Heart left ventricle (tissue), 16 donors: ENCODE results near the gene KCNA2. TPM values are rescaled to one million over a fixed set of nuclear protein-coding genes. Genes with fewer than 3 reads are reported as not detected.

ENCODE experiments used
- ATAC-seq, 4 donors: fragments of 200-7000 bp; cut with Tn5 transposase; one replicate each; pipeline ENCODE4 v1.9.1; 2020 to 2022; ENCODE audit warnings: moderate library complexity in 4 of 4, mild to moderate bottlenecking in 3 of 4, moderate number of reproducible peaks in 1 of 4
- DNase-seq, 5 donors: peaks; one replicate each; pipeline ENCODE4 v3.0.0-alpha.2; 2020
- H3K27ac ChIP-seq, 12 donors: fragments of 200-600 bp; sonication (generic) in 4 of 12; one replicate each; pipeline versions ENCODE4 v1.5.0 to v1.8.0; 2016 to 2022; ENCODE audit warnings: mild to moderate bottlenecking in 2 of 12
- H3K27me3 ChIP-seq, 9 donors: fragments of 200-600 bp; sonication (generic) in 2 of 9; one replicate each; pipeline versions ENCODE4 v1.5.1 to v1.8.0; 2016 to 2022; ENCODE audit warnings: mild to moderate bottlenecking in 3 of 9
- H3K36me3 ChIP-seq, 9 donors: fragments of 200-600 bp; sonication (generic) in 2 of 9; one replicate each; pipeline versions ENCODE4 v1.5.0 to v1.8.0; 2018 to 2022; ENCODE audit warnings: mild to moderate bottlenecking in 2 of 9
- H3K4me1 ChIP-seq, 12 donors: fragments of 200-600 bp; sonication (generic) in 4 of 12; one replicate each; pipeline versions ENCODE4 v1.5.0 to v1.8.0; 2016 to 2022; ENCODE audit warnings: mild to moderate bottlenecking in 3 of 12
- H3K4me3 ChIP-seq, 12 donors: fragments of 200-600 bp; sonication (generic) in 4 of 12; one replicate each; pipeline versions ENCODE4 v1.5.0 to v1.8.0; 2017 to 2022; ENCODE audit warnings: mild to moderate bottlenecking in 9 of 12, moderate library complexity in 4 of 12
- H3K9me3 ChIP-seq, 12 donors: fragments of 200-600 bp; sonication (generic) in 4 of 12; one replicate each; pipeline versions ENCODE4 v1.5.0 to v1.8.0; 2016 to 2022; ENCODE audit warnings: mild to moderate bottlenecking in 1 of 12
- CTCF ChIP-seq, 12 donors: fragments of 200-600 bp; sonication (generic) in 4 of 12; IDR thresholded peaks; one replicate each; pipeline versions ENCODE4 v1.5.0 to v1.8.0; 2018 to 2022; ENCODE audit warnings: antibody characterized with exemption in 12 of 12, mild to moderate bottlenecking in 5 of 12
- POLR2A ChIP-seq, 2 donors: fragments of 450-650 bp; IDR thresholded peaks; one replicate each; pipeline ENCODE4 v1.6.1; 2017; ENCODE audit warnings: antibody characterized with exemption in 2 of 2, mild to moderate bottlenecking in 2 of 2, moderate library complexity in 2 of 2
- WGBS, 4 donors: extraction: QIAGEN DNeasy Blood & Tissue Kit in 2 of 4; methylation state at CpG; one replicate each; pipeline versions ENCODE4 v1.1.5 to v1.1.7; 2013 to 2018; 5-methylcytosine and 5-hydroxymethylcytosine counted together
- intact Hi-C, 10 donors: fragments of 100-400 bp; cut with DNase I; formaldehyde crosslinking; loops; one replicate each; pipeline versions ENCODE4 v1.11.1 to v1.14.2; 2022
- polyA plus RNA-seq, 2 donors: library from polyadenylated mRNA; stranded (reverse); fragments of 200-250 nt; gene quantifications; one replicate each; pipeline ENCODE4 v1.2.3, GENCODE V29; 2013
- total RNA-seq, 9 donors: library from RNA; depleted of rRNA in 2 of 9; stranded (reverse); fragments of >200 nt in 2 of 9; fragmentation: NEBNext Ultra II Directional in 3 of 9; extraction: Animal tissue kit (Norgen Biotek cat#: 25700) in 3 of 9; gene quantifications; one replicate each; pipeline versions ENCODE4 v1.1.0 to v1.2.4, GENCODE V29; 2016 to 2023
- donor health status: ischemic (EF 13 %, LVEDD 7.1; RV severe dilation, severe dysfunction).
- donor health status: healthy with polysubstance abuse.
- donor health status: DM: no; HTN: yes; CAD: no.
- donor health status: DM: no; HTN: no; CAD: no.
- donor health status: ischemic (EF 25% LVEDD 6.9; RV normal size, moderate dysfunction).
- donor health status: ischemic (EF 25% LVEDD 5.7; RV mildly dilated, moderate dysfunction).
- donor health status: healthy.
- donor health status: DM: yes; HTN: yes; CAD: no.
- donor health status: ischemic (EF 35%, LVEDD 5.7; RV mildly dilated, moderate dysfunction).
- donor health status: nonischemic (EF 11% LVEDD 7.7; RV severe dilation, severe dysfunction).
- donor health status: DM: yes; HTN: yes; CAD: no.
- donor health status: PGD.
- donor health status: ischemic (EF 29% LVEDD 5.4; RV normal size, mild dysfunction).
- donor health status: nonischemic (EF 23%, LVEDD 6.1; RV moderate dilation, normal function).

The KCNA2 gene
- total and polyA plus RNA-seq, 11 donors, result 0.08 to 1.6 (median 0.78) TPM

GRCh38 chr1:110608247-110608646 lies 2.1 kb upstream of the KCNA2 start:
- intact Hi-C loops, result loop anchor here in 1 of 10 donors (5.0 kb wide), 1 partner anchor 51 kb away; no protein-coding TSS in a partner anchor
- H3K36me3 ChIP-seq, result no peaks in the 10 kb centered on the region
- 31 to 46% (median 32%) methylated on average over 13 of the region's 13 CpGs for WGBS, 4 donors
- ATAC-seq (no peak), DNase-seq (no peak)
- no peak overlapping the region for H3K4me3 ChIP-seq
- H3K27ac ChIP-seq, result no peak overlapping the region
- no peaks in the 10 kb centered on the region for H3K9me3 ChIP-seq
- peaks cover 3 to 97% (median 32%) of the 10 kb centered on the region in 9 donors for H3K27me3 ChIP-seq
- TF ChIP-seq CTCF (IDR thresholded peaks at IDR 0.05), result no peak
- no peak for TF ChIP-seq POLR2A (IDR thresholded peaks at IDR 0.05)
- H3K4me1 ChIP-seq, result peaks cover 0 to 31% (median 14%) of the 10 kb centered on the region in 12 donors

- intact Hi-C loops, result loop anchor here in 1 of 10 donors (5.0 kb wide), 1 partner anchor 50 kb away; no protein-coding TSS in a partner anchor
- H3K27ac ChIP-seq, result no peak overlapping the region
- WGBS, 4 donors, result 5 to 6% (median 6%) methylated on average over 19 to 28 of the region's 28 CpGs
- DNase-seq, result no peak
- no peak for TF ChIP-seq CTCF (IDR thresholded peaks at IDR 0.05)
- no peak for TF ChIP-seq POLR2A (IDR thresholded peaks at IDR 0.05)
- H3K36me3 ChIP-seq, result no peaks in the 10 kb centered on the region
- ATAC-seq, result no peak
- H3K27me3 ChIP-seq, result peaks cover 4 to 97% (median 32%) of the 10 kb centered on the region in 9 donors
- H3K9me3 ChIP-seq, result no peaks in the 10 kb centered on the region
- peak overlapping the region in 11 of 12 donors; percentile 45 to 73 (median 63) for H3K4me3 ChIP-seq
- H3K4me1 ChIP-seq, result peaks cover 0 to 31% (median 14%) of the 10 kb centered on the region in 12 donors
Measured at GRCh38 chr1:110607536-110608230, 1.5 kb upstream of the KCNA2 start.

- TF ChIP-seq CTCF (IDR thresholded peaks at IDR 0.05), result no peak
- no peak for TF ChIP-seq POLR2A (IDR thresholded peaks at IDR 0.05)
- ATAC-seq (peak in 1 of 4 donors; percentile 11), DNase-seq (peak in 1 of 5 donors; percentile 13)
- Histone ChIP-seq H3K27ac (peak overlapping the region in 8 of 12 donors; percentile 25 to 70 (median 50)), H3K36me3 (no peaks in the 10 kb centered on the region), H3K4me1 (peaks cover 0 to 31% (median 14%) of the 10 kb centered on the region in 12 donors), H3K27me3 (peaks cover 5 to 97% (median 32%) of the 10 kb centered on the region in 9 donors), H3K9me3 (no peaks in the 10 kb centered on the region), H3K4me3 (peak overlapping the region; percentile 45 to 73 (median 61))
- 1% methylated on average over 37 to 94 of the region's 94 CpGs for WGBS, 4 donors
- intact Hi-C loops, result loop anchor here in 1 of 10 donors (5.0 kb wide), 1 partner anchor 50 kb away; no protein-coding TSS in a partner anchor
Measured at GRCh38 chr1:110606657-110607535, 738 bp upstream of the KCNA2 start.
